ENCODE data around the gene TCHH. TPM values are rescaled to one million over a fixed set of nuclear protein-coding genes. Genes with fewer than 3 reads are reported as not detected.

TCHH gene
- total and polyA plus RNA-seq, 9 donors: under 0.01 to 0.05 (median 0.03) TPM; not detected in 3

- no peak overlapping the region for H3K27ac ChIP-seq (ENCODE audit: low read length)
- no peaks in the 10 kb centered on the region for H3K27me3 ChIP-seq (ENCODE audit: control insufficient read depth, insufficient read depth, low read length)
- no peaks in the 10 kb centered on the region for H3K36me3 ChIP-seq (ENCODE audit: control insufficient read depth, insufficient read depth, low read length)
- no peaks in the 10 kb centered on the region for H3K4me1 ChIP-seq (ENCODE audit: control insufficient read depth, insufficient read depth, low read length)
- no peaks in the 10 kb centered on the region for H3K9me3 ChIP-seq (replicated peaks; ENCODE audit: control insufficient read depth, low read depth, low read length)
- DNase-seq: no peak
- H3K4me3 ChIP-seq (ENCODE audit: low read length): no peak overlapping the region
These were observed 53.3 kb downstream of the TCHH start for GRCh38 chr1:152061952-152062351.

Other genes with a start within 250 kb of the TCHH start
- 10.8 TPM for gene THEM4, start 205.9 kb downstream of the TCHH start, total RNA-seq
- gene THEM4, start 205.9 kb downstream of the TCHH start, polyA plus RNA-seq (ENCODE audit: insufficient read depth in 1 of 8, insufficient read length in 8 of 8, low replicate concordance in 1 of 8): 10 to 100 TPM in 7 of 8 donors, 1 to 10 TPM in 1; 9.5 to 19.0 (median 11.4) TPM
- 98.6 TPM for gene S100A10, start 121.6 kb downstream of the TCHH start, total RNA-seq
- gene S100A10, start 121.6 kb downstream of the TCHH start, polyA plus RNA-seq (ENCODE audit: insufficient read depth in 1 of 8, insufficient read length in 8 of 8, low replicate concordance in 1 of 8): 100 to 1,000 TPM; 178 to 407 (median 227) TPM
- 97.6 TPM for gene S100A11, start 78.4 kb downstream of the TCHH start, total RNA-seq
- gene S100A11, start 78.4 kb downstream of the TCHH start, polyA plus RNA-seq (ENCODE audit: insufficient read depth in 1 of 8, insufficient read length in 8 of 8, low replicate concordance in 1 of 8): 100 to 1,000 TPM; 159 to 303 (median 191) TPM
- gene TCHHL1, start 26.4 kb downstream of the TCHH start, total RNA-seq: not detected
- gene TCHHL1, start 26.4 kb downstream of the TCHH start, polyA plus RNA-seq (ENCODE audit: insufficient read depth in 1 of 8, insufficient read length in 8 of 8, low replicate concordance in 1 of 8): not detected
- not detected for gene RPTN, start 43.8 kb upstream of the TCHH start, total RNA-seq
- not detected for gene RPTN, start 43.8 kb upstream of the TCHH start, polyA plus RNA-seq (ENCODE audit: insufficient read depth in 1 of 8, insufficient read length in 8 of 8, low replicate concordance in 1 of 8)
- not detected for gene HRNR, start 108.7 kb upstream of the TCHH start, total RNA-seq
- gene HRNR, start 108.7 kb upstream of the TCHH start, polyA plus RNA-seq (ENCODE audit: insufficient read depth in 1 of 8, insufficient read length in 8 of 8, low replicate concordance in 1 of 8): under 1 TPM; 0.03 to 0.49 (median 0.17) TPM
- gene FLG, start 209.8 kb upstream of the TCHH start, total RNA-seq: not detected
- 1 to 10 TPM in 2 of 8 donors, under 1 TPM in 6; 0.20 to 1.6 (median 0.52) TPM for gene FLG, start 209.8 kb upstream of the TCHH start, polyA plus RNA-seq (ENCODE audit: insufficient read depth in 1 of 8, insufficient read length in 8 of 8, low replicate concordance in 1 of 8)
- gene FLG2, start 244.6 kb upstream of the TCHH start, total RNA-seq: not detected
- gene FLG2, start 244.6 kb upstream of the TCHH start, polyA plus RNA-seq (ENCODE audit: insufficient read depth in 1 of 8, insufficient read length in 8 of 8, low replicate concordance in 1 of 8): under 1 TPM in 6 of 8 donors, not detected in 2; 0.01 to 0.11 (median 0.04) TPM

Data from muscle of leg (tissue), 10 donors.